Measurements from ENCODE around the gene DDX28.
A peak's percentile ranks its signal among the peaks of the same experiment; 100 is the strongest.

DNA sequence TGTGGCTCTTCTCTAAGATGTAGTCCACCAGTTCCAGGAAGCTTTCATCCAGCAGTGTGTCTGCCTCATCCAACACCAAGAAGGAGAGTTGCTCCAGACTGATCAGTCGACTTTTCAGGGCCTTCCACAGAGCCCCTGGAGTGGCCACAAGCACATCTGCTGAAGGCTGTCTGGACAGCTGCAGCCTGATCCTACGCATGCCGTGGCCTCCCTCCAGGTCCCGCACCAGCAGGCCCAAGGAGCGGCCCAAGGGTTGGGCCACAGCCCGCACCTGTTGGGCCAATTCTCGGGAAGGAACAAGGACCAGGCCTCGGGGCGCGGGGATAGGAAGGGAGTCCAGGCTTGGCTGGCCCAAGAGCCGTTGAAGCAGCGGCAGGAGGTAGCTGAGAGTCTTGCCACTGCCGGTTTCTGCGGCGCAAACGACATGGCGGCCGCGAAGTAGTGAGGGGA lies 729 bp downstream of the DDX28 start:
- TF ChIP-seq, protein P1, sequence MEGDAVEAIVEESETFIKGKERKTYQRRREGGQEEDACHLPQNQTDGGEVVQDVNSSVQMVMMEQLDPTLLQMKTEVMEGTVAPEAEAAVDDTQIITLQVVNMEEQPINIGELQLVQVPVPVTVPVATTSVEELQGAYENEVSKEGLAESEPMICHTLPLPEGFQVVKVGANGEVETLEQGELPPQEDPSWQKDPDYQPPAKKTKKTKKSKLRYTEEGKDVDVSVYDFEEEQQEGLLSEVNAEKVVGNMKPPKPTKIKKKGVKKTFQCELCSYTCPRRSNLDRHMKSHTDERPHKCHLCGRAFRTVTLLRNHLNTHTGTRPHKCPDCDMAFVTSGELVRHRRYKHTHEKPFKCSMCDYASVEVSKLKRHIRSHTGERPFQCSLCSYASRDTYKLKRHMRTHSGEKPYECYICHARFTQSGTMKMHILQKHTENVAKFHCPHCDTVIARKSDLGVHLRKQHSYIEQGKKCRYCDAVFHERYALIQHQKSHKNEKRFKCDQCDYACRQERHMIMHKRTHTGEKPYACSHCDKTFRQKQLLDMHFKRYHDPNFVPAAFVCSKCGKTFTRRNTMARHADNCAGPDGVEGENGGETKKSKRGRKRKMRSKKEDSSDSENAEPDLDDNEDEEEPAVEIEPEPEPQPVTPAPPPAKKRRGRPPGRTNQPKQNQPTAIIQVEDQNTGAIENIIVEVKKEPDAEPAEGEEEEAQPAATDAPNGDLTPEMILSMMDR (IDR thresholded peaks at IDR 0.05; ENCODE audit: control extremely low read depth in 1 of 3, insufficient read depth in 1 of 3, low read depth in 1 of 3, low read length in 3 of 3), result no peak
- TF ChIP-seq FOSL1 (IDR thresholded peaks at IDR 0.05; ENCODE audit: insufficient read depth, low read depth, low read length) (no peak), CHD1 (IDR thresholded peaks at IDR 0.05; ENCODE audit: low read depth, low read length) (no peak), EGR1 (IDR thresholded peaks at IDR 0.05; ENCODE audit: borderline replicate concordance, low read depth, low read length) (no peak), EZH2 (IDR thresholded peaks at IDR 0.05; ENCODE audit: low read depth, low read length, severe bottlenecking) (no peak), CREB1 (IDR thresholded peaks at IDR 0.05) (no peak), POLR2AphosphoS5 (IDR thresholded peaks at IDR 0.05; ENCODE audit: low read depth, low read length) (no peak; the same call in 1 of the 2 replicates), RFX5 (IDR thresholded peaks at IDR 0.05; ENCODE audit: borderline replicate concordance, low read depth, low read length) (no peak), ATF3 (IDR thresholded peaks at IDR 0.05; ENCODE audit: insufficient read depth, low read depth, low read length) (no peak), ZNF274 (IDR thresholded peaks at IDR 0.05; ENCODE audit: borderline replicate concordance, extremely low read depth, low read length) (no peak), RXRA (IDR thresholded peaks at IDR 0.05; ENCODE audit: insufficient read depth, low read depth, low read length) (no peak), TBP (IDR thresholded peaks at IDR 0.05; ENCODE audit: low read depth, low read length) (no peak), POLR2A (IDR thresholded peaks at IDR 0.05; ENCODE audit: control extremely low read depth in 1 of 2, low read depth in 2 of 2, low read length in 2 of 2) (peak in 1 of 2 experiments; percentile 46; a peak in 1 of 3 replicates), SRF (IDR thresholded peaks at IDR 0.05; ENCODE audit: low read depth, low read length) (no peak)
